RWPE2 (cell line): ENCODE data around the gene KBTBD13.

ENCODE experiments used
- ATAC-seq: fragments of 200-7000 bp; cut with Tn5 transposase; 3 replicates; pipeline ENCODE4 v1.9.1; 2021; ENCODE audit warnings: low read depth
- DNase-seq: peaks from one replicate; pipeline ENCODE4 v3.0.0-alpha.2; 2020; ENCODE audit warnings: low spot score
- H3K27ac ChIP-seq: fragments of 450-650 bp; 2 replicates; pipeline ENCODE4 v1.5.1; 2017; ENCODE audit warnings: mild to moderate bottlenecking; ENCODE audit not compliant: poor library complexity, severe bottlenecking
- H3K27me3 ChIP-seq: fragments of 250-450 bp; sonication (Bioruptor Pico); 2 replicates; pipeline ENCODE4 v1.5.1; 2021; ENCODE audit warnings: mild to moderate bottlenecking, moderate library complexity; ENCODE audit not compliant: insufficient read depth, poor library complexity, severe bottlenecking
- H3K36me3 ChIP-seq: fragments of 250-450 bp; sonication (Bioruptor Pico); 2 replicates; pipeline ENCODE4 v1.5.1; 2020; ENCODE audit warnings: low read depth, mild to moderate bottlenecking, moderate library complexity
- H3K4me1 ChIP-seq: fragments of 250-450 bp; sonication (Bioruptor Pico); 2 replicates; pipeline ENCODE4 v1.5.1; 2021; ENCODE audit warnings: mild to moderate bottlenecking, moderate library complexity; ENCODE audit not compliant: insufficient read depth, poor library complexity, severe bottlenecking
- H3K4me3 ChIP-seq: fragments of 250-450 bp; sonication (Bioruptor Pico); 2 replicates; pipeline ENCODE4 v1.5.1; 2021; ENCODE audit warnings: mild to moderate bottlenecking, moderate library complexity; ENCODE audit not compliant: severe bottlenecking
- H3K9me3 ChIP-seq: fragments of 250-450 bp; sonication (Bioruptor Pico); 2 replicates; pipeline ENCODE4 v1.5.1; 2021; ENCODE audit warnings: mild to moderate bottlenecking, moderate library complexity; ENCODE audit not compliant: severe bottlenecking
- TF ChIP-seq, protein P1 (sequence below): fragments of 450-650 bp; IDR thresholded peaks from one replicate; pipeline ENCODE4 v1.5.1; 2017; ENCODE audit warnings: mild to moderate bottlenecking, moderate library complexity; ENCODE audit not compliant: poor library complexity, severe bottlenecking

Gene KBTBD13

DNA sequence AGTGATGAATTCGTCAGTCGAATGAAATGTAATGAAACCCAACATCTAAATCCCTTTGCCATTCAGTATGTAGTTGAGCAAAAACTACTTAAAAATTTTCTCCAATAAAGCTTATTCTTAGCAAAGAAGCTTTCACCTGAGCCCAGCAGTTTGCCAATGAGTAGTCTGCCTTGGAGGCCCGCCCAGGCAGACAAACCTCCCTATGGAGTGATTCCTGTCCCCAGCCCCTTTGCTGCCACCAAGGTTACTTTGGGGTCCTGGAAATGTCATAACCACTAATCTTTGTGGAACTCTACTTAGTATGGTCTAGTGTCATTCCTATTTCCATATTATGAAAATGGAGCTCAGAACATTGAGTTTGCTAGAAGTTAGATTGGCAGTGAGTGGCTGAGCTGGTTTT is 26.4 kb downstream of the KBTBD13 start:
- no peaks in the 10 kb centered on the region for H3K9me3 ChIP-seq
- no peak overlapping the region for H3K27ac ChIP-seq
- DNase-seq (peak; percentile 38), ATAC-seq (no peak)
- TF ChIP-seq, protein P1, sequence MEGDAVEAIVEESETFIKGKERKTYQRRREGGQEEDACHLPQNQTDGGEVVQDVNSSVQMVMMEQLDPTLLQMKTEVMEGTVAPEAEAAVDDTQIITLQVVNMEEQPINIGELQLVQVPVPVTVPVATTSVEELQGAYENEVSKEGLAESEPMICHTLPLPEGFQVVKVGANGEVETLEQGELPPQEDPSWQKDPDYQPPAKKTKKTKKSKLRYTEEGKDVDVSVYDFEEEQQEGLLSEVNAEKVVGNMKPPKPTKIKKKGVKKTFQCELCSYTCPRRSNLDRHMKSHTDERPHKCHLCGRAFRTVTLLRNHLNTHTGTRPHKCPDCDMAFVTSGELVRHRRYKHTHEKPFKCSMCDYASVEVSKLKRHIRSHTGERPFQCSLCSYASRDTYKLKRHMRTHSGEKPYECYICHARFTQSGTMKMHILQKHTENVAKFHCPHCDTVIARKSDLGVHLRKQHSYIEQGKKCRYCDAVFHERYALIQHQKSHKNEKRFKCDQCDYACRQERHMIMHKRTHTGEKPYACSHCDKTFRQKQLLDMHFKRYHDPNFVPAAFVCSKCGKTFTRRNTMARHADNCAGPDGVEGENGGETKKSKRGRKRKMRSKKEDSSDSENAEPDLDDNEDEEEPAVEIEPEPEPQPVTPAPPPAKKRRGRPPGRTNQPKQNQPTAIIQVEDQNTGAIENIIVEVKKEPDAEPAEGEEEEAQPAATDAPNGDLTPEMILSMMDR: no peak
- no peaks in the 10 kb centered on the region for H3K27me3 ChIP-seq
- no peaks in the 10 kb centered on the region for H3K4me1 ChIP-seq
- H3K4me3 ChIP-seq: no peak overlapping the region
- peaks cover 33% of the 10 kb centered on the region for H3K36me3 ChIP-seq

DNA sequence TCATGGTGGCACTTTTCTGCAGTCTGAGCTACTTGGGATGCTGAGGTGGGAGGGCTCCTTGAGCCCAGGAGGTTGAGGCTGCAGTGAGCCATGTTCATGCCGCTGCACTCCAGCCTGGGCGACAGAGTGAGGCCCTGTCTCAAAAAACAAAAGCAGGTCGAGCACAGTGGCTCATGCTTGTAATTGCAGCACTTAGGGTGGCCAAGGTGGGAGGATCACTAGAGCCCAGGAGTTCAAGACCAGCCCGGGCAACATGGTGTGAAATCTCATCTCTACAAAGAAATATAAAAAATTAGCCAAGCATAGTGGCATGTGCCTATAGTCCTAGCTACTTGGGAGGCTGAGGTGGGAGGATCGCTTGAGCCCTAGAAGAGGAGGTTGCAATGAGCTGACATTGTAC is 28.5 kb downstream of the KBTBD13 start:
- ATAC-seq (no peak), DNase-seq (peak; percentile 35)
- H3K36me3 ChIP-seq: peaks cover 17% of the 10 kb centered on the region; the same call in 1 of the 2 replicates
- H3K27ac ChIP-seq: no peak overlapping the region
- no peaks in the 10 kb centered on the region for H3K4me1 ChIP-seq
- no peak overlapping the region for H3K4me3 ChIP-seq
- H3K9me3 ChIP-seq: no peaks in the 10 kb centered on the region
- TF ChIP-seq, protein P1: no peak
- no peaks in the 10 kb centered on the region for H3K27me3 ChIP-seq

DNA sequence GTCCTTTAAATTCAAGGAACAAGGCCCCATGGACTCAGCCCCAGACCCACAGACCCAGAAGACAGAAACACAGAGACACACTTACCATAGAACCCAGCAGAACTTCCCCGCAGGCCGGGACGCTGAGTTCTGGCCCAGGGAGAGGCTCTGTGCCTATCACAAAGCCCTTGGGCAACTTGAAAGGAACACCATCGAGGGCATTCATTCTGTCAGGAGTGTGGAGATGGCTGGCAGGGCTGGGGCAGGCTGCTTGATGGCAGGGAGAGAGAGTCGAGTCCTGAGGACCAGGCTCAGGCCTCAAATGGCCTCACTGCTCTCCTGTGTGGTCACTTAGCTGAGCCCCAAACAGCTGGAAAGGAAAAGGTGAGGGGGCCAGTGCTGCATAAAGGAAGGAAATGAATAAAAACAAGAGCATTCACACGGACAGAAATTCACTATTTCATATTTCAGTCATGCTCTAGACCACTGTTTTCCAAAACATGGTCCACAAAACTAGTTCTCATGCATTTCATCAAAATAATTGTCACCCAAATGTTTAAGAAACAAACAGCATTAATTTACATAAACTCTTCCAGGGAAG is 29.6 kb downstream of the KBTBD13 start:
- no peaks in the 10 kb centered on the region for H3K27me3 ChIP-seq
- H3K36me3 ChIP-seq: peaks cover 17% of the 10 kb centered on the region; the same call in 1 of the 2 replicates
- ATAC-seq (no peak), DNase-seq (peak; percentile 42)
- H3K27ac ChIP-seq: no peak overlapping the region
- H3K4me3 ChIP-seq: no peak overlapping the region
- H3K9me3 ChIP-seq: no peaks in the 10 kb centered on the region
- H3K4me1 ChIP-seq: no peaks in the 10 kb centered on the region
- TF ChIP-seq, protein P1: no peak

DNA sequence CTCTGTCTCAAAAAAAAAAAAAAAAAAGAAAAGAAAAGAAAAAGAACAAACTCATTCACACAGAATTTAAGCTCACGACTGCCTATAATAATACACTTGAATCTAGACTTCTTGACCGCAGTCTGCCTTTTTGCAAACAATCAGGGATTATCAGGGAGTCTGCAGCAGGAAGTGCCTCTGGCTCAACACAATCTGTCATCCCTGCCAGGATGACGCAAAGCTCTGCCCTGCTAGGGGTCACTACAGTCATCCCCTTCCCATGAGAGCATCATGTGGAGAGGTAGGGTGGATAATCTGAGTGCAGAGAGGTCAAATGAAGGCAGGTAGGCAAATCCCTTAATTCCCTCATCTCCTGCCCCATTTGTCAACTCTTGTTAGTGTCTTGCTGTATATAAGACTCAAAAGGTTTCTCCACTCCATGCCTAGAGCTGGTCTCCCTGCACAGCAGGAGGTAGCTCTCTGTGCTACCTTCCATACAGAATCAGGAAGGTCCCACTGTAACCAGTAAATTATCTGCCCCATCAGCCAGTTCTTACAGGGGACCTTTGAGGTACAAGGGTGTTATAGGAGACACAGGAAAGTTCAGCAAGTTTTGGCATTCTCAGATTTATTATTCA is 34.2 kb downstream of the KBTBD13 start:
- DNase-seq (peak; percentile 14), ATAC-seq (peak; percentile 44)
- H3K27me3 ChIP-seq: no peaks in the 10 kb centered on the region
- no peaks in the 10 kb centered on the region for H3K9me3 ChIP-seq
- peaks cover 29% of the 10 kb centered on the region for H3K36me3 ChIP-seq
- no peak overlapping the region for H3K4me3 ChIP-seq
- H3K4me1 ChIP-seq: no peaks in the 10 kb centered on the region
- TF ChIP-seq, protein P1: no peak
- no peak overlapping the region for H3K27ac ChIP-seq

DNA sequence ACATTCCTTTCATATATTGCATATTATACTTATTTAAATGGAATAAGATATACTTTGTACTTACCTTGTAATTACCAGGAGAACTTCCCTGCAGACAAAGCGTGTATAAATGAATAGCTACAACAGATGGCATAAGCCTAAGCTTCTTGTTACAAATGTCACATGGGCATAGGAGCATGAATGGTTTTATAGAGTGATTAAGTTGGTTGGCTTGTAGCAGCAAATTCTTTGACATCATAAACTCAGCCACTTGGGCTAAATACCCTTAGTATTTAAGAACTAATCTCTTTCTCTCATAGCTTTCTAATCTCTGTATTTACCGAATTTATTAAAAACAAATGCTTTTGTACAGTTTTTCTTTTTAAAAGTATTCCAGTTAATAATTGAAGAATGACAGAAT is 38.5 kb downstream of the KBTBD13 start, which contains the start of gene UBAP1L:
Gene UBAP1L (minus strand): TSS at position 115 of the 400 bp plus-strand sequence. CDS start 8,985 bp downstream, outside the sequence.
- Histone ChIP-seq H3K27me3 (no peaks in the 10 kb centered on the region), H3K27ac (no peak within 1 kb of the TSS), H3K4me1 (no peaks in the 10 kb centered on the region), H3K36me3 (peaks cover 63% of the 10 kb centered on the region), H3K4me3 (no peak within 1 kb of the TSS), H3K9me3 (no peaks in the 10 kb centered on the region)
- DNase-seq: no peak
- ATAC-seq: no peak
- TF ChIP-seq, protein P1: no peak
